ENCODE results near the gene CBLL2.
"Not testable (repeated sequence)": the region's sequence is repeated elsewhere in the genome, so short reads cannot be mapped to it uniquely, and the experiment has no call there.

The CBLL2 gene
- total RNA-seq, result 0 to 0.08 (median 0) reads per million in 4 donors

- no peak for DNase-seq
Measured at GRCh38 chrX:22272613-22273012, at the start of gene CBLL2. CBLL2 (plus strand) TSS chrX:22272913; CDS start chrX:22272992, 79 bp downstream.

DNA sequence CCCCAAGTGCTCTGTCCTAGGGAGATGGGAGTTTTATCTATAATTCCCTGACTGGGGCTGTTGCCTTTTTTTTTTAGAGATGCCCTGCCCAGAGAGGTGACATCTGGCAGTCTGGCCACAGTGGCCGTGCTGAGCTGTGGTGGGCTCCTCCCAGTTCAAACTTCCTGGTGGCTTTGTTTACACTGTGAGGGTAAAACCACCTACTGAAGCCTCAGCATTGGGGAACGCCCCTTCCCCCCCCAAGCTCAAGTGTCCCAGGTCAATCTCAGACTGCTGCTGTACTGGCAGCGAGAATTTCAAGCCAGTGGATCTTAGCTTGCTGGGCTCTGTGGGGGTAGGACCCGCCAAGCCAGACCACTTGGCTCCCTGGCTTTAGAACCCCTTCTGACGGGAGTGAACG lies 38.3 kb upstream of the CBLL2 start:
- no peak for DNase-seq

DNA sequence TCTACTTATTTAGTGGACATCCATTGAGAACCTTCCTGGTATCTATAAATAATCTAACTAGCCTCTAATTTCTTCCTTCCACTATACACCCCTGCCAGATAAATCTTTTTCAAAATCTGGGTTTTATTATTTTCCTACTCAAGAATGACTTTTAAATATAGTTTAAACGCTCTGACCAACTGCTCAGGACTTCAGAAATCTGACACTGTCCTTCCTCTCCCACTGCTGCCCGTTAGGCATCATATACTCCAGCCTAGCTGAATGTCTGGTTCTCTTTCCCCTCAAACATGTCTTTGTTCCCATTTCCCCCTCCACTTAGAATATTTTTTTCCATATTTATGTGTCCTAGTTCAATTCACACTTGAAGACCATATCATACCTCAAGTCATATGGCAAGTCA lies 35.2 kb upstream of the CBLL2 start:
- no peak for DNase-seq

DNA sequence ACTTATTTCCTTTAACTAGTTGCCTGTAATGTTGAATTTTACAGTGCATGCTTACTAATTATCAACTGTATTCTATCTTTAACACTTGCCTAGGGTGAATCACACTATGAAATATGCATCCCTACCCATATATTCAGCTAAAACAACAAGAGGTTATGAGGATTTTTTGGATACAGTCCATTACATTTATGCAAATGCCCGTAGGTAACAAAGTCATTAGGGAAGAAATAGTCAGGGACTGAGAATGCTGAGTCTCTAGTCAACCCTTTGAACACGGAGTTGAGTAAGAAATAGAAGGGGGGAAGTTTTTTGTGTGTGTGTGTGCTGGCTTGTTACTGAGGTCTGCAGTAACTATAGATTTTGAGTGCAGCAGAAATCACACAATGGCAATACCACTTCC lies 26.1 kb upstream of the CBLL2 start:
- DNase-seq, result no peak

GRCh38 chrX:22247169-22247568 lies 25.5 kb upstream of the CBLL2 start:
- DNase-seq, result no peak

DNA sequence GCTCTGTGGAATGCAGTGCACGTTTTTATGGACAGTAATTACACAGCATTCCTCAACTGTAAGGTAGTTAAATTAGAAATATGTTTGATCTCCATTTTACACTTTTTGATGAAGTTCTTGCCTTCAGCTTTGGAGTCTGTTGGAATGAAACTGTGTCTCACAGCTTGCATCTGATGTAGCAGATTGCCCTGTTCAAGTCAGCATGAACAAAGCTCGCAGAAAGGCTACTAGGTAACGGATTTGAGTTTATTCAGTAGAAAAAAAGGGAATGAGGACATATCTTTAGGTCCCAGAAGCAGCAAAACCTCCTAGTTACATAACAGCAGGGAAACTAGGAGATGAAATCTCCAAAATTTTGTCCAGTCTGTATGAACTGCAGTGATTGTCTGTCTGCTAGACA lies 24.3 kb upstream of the CBLL2 start:
- DNase-seq, result no peak

DNA sequence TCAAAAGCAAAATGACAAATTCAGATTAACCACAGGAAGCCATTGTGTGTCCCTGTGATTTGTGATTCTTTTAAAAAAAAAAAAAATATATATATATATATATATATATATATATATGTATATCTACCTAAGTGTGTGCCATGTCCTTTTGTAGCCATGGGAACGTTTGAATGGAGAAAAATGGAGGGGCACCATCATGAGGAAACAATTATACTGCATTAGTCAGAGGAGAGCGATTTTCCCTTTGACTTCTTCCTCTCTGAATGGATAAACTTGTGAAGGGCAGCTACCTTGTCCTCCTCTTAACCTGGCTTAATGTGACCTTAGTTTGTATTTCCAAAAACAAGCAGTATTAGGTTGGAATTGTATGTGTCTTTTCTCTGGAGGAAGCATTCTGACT lies 23.3 kb upstream of the CBLL2 start:
- no peak for DNase-seq

DNA sequence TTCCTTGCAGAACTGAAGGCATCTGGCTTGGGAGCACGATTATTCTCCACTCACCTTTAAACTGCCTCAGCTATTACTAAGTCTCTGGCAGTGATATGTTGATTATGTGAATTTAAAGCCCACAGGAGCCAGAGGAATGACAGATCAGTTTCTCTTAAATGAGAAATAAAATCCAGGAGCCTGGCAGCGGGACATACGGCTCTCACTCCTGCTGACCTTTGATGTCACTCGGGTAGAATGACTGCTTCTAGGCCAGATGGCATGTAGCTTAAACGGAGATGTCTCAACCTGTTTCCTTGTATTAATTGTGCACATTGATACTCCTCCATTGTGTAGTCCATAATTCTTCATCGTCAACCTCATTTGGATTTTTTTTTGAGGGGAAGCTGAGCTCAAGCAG lies 4.0 kb upstream of the CBLL2 start:
- no peak for DNase-seq

GRCh38 chrX:22273714-22274317 lies 1.1 kb downstream of the CBLL2 start:
- DNase-seq, result no peak

- DNase-seq, result no peak
Measured at GRCh38 chrX:22276781-22277180, 4.1 kb downstream of the CBLL2 start.

DNA sequence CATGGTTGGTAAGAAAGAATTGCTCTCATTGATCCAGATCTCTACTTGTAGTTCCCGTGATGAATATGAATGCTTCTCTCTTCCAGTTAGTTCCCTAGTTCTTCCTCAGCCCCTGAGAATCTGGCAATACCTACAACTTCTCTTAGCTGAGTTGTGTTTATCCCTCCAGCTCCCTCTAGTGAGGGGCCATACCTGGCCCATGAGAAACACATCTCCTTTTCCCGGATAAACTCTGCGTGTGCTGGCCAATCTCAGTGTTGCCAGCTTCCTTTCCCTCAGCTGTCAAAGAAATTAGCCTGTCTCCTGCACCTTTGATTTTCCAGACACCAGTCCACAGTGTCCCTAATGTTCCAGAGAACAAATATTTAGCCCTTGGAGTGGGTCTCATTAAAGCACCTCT lies 5.7 kb downstream of the CBLL2 start:
- DNase-seq, result no peak

DNA sequence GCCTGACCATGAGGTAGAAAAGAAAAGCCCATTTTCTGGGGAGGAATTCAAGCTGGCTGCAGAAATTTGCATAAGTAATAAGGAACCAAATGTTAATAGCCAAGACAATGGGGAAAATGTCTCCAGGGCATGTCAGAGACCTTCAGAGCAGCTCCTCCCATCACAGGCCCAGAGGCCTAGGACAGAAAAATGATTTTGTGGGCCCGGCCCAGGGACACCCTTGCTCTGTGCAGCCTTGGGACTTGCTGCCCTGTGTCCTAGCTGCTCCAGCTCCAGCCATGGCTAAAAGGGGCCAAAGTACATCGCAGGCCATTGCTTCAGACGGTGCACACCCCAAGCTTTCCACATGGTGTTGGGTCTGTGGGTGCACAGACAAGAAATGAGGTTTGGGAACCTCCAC lies 16.5 kb downstream of the CBLL2 start:
- not testable (repeated sequence) for DNase-seq

DNA sequence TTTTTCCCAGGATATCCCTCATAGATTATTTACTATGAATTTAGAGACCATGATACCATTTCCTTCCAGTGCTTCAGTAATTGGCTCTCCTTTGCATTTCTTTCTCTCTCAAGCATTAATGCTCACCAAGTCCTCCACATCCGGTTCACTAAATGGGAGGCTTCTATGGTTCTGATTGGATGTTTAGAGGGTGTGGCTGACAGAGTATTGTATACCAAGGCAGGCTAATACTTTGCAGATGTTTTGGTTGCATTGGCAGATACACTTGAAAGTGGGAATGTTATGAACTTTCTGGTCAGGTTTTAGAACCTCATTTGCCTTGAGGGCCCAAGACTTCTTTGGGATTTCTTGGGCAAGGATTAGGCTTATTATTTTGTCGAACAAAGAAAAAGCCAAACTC lies 24.2 kb downstream of the CBLL2 start:
- DNase-seq, result no peak

GRCh38 chrX:22300130-22300529 lies 27.4 kb downstream of the CBLL2 start:
- DNase-seq, result no peak

GRCh38 chrX:22310779-22311178 lies 38.1 kb downstream of the CBLL2 start:
- no peak for DNase-seq

DNA sequence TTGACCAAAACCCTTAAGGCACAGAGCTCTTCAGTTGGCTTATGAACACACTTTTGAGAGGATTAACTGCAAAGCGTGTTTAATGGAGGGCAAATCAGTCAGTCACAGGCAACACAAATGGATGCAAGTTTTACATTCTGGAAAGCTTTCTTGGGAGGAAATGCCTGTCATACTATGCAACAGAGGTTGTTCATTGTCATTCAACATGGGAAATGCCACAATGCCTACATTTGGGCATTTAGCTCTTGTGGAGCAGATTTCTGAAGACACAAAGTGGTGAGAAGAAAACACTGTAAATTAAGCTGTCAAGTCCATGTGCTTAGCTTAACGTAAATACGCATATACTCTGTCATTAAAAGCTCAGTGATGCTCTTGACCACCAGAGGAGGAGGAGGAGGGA lies 41.1 kb downstream of the CBLL2 start:
- no peak for DNase-seq

- no peak for DNase-seq
Measured at GRCh38 chrX:22314211-22314610, 41.5 kb downstream of the CBLL2 start.

GRCh38 chrX:22314692-22315091 lies 42.0 kb downstream of the CBLL2 start:
- no peak for DNase-seq

- DNase-seq, result no peak
Measured at GRCh38 chrX:22315151-22315550, 42.4 kb downstream of the CBLL2 start.

GRCh38 chrX:22320236-22320873 lies 47.6 kb downstream of the CBLL2 start:
- no peak for DNase-seq

DNA sequence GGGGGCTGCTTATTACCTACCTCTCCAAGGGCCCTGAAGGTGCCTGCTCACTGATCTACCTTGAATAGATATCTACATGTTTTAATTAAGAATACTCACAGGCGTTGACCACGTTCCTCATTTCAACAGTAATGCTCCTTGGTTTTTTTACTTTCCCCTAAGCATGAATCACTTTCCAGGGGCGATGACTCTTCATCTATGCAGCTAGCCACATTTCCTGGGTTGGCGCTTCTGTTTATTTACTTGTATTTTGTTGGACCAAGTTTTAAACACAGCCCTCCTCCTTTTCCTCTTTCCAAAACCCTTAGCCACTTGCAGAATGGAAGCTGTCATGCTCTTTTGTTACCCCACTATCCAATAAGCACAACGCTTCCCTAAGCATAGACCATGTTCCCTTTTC lies 50.8 kb downstream of the CBLL2 start:
- DNase-seq, result no peak
